IPS-NIHi11 (cell line): Measurements from ENCODE around the gene HP1BP3.
"Not testable (repeated sequence)": the region's sequence is repeated elsewhere in the genome, so short reads cannot be mapped to it uniquely, and the experiment has no call there.

Experiments used
- DNase-seq: peaks from one replicate; pipeline ENCODE4 v3.0.0; 2012; ENCODE audit warnings: mixed read lengths, low spot score

Gene HP1BP3

GRCh38 chr1:20726932-20727745 lies 60.0 kb downstream of the HP1BP3 start:
- DNase-seq: no peak

DNA sequence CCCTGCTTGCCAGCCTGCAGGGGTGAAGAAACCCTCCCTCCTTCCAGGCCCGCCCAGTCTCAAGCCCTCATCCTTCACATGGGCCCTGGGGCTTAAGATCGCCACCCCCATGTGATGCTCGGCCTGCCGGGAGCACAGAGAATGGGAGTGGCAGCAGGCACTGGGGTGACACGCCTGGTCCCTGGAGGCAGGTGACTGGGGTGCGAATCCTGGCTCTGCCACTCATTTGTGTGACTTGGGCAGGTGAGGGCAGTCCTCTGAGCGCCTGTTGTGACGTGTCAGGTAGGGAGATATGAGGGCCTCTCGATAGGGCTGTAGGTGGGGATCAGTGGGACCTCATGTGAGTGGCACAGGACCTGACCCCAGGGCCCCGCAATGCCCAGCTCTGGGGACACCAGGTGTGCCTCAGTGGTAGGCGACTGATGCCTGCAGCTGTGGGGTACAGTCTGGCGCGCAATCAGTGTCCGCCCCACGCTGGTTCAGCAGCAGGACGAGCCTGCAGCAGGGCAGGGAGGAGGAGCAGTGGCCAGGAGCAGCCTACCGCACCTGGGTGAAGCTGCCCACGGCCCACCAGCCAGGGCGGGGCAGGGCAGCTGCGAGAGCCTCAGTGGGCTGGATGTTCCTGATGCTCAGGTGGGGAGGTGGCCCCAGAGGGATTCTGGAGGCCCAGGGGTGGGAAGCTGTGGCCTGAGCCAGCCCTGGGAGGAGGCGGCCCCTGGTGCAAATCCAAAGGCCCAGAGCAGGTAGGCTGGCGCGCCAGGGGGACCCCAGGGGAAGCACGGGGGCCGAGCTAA lies 60.8 kb downstream of the HP1BP3 start:
- no peak for DNase-seq

- no peak for DNase-seq
Measured at GRCh38 chr1:20725189-20726117, 61.7 kb downstream of the HP1BP3 start.

DNA sequence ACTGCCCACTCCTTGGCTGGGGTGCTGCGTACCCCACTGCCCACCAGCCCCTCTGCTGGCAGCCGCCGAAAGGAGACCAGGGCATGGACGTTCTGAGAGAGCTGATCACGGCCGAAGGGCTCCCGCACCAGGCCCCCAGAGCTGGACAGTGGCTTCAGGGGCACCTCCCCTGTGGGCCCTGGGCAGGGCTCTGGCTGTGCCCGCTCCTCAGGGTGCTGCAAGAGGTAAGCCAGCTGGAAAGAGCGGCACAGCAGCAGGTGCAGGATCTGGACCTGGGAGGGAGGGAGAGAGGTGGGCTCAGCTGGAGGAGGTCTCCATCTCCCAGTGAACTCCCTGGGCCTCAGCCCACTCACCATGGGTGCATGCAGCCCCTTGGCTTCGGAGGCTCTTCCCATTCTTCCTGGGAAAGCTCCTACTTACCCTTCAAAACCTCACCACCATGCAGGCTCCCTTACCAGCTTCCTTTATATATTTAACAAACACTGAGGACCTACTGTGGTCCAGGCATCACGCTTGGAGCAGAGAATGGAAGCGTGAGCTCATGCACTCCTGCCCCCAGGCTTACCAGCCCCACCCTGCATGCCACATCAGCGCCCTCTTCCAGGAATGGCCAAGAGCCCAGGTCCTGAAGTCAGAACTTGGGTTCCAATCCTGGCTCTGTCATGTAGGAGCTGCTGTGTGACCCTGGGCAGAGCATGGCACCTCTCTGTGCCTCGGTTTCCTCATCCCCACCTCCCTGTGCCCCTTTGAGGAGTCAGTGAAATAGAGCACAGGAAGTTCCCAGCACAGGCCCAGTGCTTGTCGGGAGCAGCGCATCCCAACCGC lies 62.5 kb downstream of the HP1BP3 start:
- no peak for DNase-seq

- no peak for DNase-seq
Measured at GRCh38 chr1:20723537-20724363, 63.4 kb downstream of the HP1BP3 start.

GRCh38 chr1:20723159-20723536 lies 64.0 kb downstream of the HP1BP3 start:
- DNase-seq: no peak

- DNase-seq: no peak
Measured at GRCh38 chr1:20721117-20722061, 65.7 kb downstream of the HP1BP3 start.

- no peak for DNase-seq
Measured at GRCh38 chr1:20720631-20721091, 66.4 kb downstream of the HP1BP3 start.

GRCh38 chr1:20719871-20720620 lies 67.1 kb downstream of the HP1BP3 start:
- no peak for DNase-seq

DNA sequence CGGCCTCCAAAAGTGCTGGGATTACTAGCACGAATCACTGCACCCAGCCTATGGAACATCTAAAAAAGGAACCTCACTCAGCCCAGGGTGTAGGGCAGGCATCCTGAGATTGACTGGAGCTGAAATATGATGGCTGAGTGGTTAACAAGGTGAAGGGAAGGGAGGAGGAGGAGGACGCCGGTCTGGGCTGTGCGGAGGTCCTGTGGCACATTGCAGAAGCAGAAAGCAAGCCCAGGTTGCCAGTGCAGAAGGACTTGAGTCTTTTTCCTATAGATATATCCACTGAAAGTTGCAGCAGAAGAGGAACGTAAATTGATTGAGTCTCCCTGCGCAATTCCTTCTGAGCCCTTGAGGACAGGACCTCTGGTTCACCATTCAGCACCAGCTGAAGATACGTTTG lies 67.8 kb downstream of the HP1BP3 start:
- no peak for DNase-seq

DNA sequence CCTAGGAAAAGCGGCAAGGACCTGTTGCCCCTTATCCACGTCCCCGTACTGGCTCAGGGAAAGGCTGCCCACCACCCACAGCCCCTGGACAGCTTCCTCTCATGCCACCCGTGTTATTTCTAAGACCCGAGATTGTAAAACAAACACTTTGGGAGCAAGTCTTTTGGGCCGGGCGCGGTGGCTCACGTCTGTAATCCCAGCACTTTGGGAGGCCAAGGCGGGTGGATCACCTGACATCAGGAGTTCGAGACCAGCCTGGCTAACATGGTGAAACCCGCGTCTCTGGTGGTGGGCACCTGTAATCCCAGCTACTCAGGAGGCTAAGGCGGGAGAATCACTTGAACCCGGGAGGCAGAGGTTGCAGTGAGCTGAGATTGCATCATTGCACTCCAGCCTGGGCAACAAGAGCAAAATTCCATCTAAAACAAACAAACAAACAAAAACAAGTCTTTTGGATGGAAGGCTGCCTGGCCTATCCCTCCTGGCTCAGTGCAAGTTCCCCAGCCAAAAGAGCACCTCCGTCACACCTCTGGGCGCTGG lies 68.7 kb downstream of the HP1BP3 start:
- DNase-seq: not testable (repeated sequence)

- peak; percentile 96 for DNase-seq
Measured at GRCh38 chr1:20717452-20718342, 69.4 kb downstream of the HP1BP3 start, which contains the start of gene KIF17. KIF17 (minus strand) TSS chr1:20718007; CDS start chr1:20717706, 301 bp downstream.

GRCh38 chr1:20716232-20716631 lies 70.9 kb downstream of the HP1BP3 start:
- no peak for DNase-seq

DNA sequence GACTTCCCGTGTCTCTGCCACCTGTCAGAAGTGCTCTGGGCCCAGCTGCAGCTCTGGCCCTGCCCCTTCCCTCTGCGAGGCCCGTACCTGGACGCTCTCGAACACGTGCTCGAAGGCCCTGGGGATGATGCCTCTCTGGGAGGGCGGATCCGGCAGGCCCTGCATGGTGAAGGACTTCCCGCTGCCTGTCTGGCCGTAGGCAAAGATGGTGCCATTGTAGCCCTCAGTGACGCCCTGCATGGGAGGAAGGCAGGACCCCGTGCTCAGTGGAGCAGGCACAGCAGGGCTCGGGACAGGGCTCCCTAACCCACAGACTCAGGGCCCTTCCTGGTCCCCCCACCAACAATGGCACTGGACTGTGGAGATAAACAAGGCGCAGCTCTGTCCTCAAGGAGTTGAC lies 71.7 kb downstream of the HP1BP3 start:
- DNase-seq: no peak

- no peak for DNase-seq
Measured at GRCh38 chr1:20713440-20713839, 73.7 kb downstream of the HP1BP3 start.

GRCh38 chr1:20712215-20712577 lies 74.9 kb downstream of the HP1BP3 start:
- no peak for DNase-seq
